GM06990 (cell line): ENCODE results near the gene GRM8.

Source experiments
- DNase-seq: peaks from one replicate; pipeline ENCODE4 v3.0.0-alpha.2; 2011; ENCODE audit not compliant: insufficient read length; ENCODE audit errors: extremely low read depth
- H3K27me3 ChIP-seq: replicated peaks from 2 replicates; pipeline ENCODE4 v1.6.0; 2011; ENCODE audit warnings: low read length; ENCODE audit not compliant: control insufficient read depth, insufficient read depth
- H3K36me3 ChIP-seq: 2 replicates; pipeline ENCODE4 v1.5.1; 2011; ENCODE audit warnings: low read length; ENCODE audit not compliant: control insufficient read depth, insufficient read depth
- H3K4me3 ChIP-seq: replicated peaks from 2 replicates; pipeline ENCODE4 v1.5.1; 2011; ENCODE audit warnings: low read depth, mild to moderate bottlenecking, control low read depth, low read length
- CTCF ChIP-seq: IDR thresholded peaks from 2 replicates; pipeline ENCODE4 v1.5.1; 2011; ENCODE audit warnings: low read length, control low read depth, mild to moderate bottlenecking, inconsistent platforms; ENCODE audit not compliant: insufficient read depth, poor library complexity, severe bottlenecking

The GRM8 gene

DNA sequence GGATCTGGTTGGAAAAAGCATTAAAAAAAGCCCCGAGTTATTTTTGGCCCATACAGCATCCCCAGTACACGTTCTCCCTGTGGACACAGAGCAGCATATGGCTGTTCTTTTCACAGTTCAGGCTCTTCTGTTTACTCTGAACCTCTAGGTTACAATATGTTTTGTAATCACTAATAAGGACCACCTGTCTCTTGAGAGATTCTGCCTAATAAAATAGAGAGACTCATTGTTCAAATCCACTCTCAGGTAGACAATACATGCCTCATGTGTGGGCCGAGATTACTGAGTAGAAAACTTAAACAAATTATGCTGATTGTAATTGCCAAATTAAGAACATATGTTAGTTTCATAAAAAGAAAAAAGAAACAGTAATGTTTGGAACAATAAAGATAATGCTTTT, 647.7 kb downstream of the GRM8 start:
- Histone ChIP-seq H3K4me3 (no peak overlapping the region), H3K27me3 (no peaks in the 10 kb centered on the region), H3K36me3 (no peaks in the 10 kb centered on the region)
- no peak for TF ChIP-seq CTCF
- DNase-seq: no peak

DNA sequence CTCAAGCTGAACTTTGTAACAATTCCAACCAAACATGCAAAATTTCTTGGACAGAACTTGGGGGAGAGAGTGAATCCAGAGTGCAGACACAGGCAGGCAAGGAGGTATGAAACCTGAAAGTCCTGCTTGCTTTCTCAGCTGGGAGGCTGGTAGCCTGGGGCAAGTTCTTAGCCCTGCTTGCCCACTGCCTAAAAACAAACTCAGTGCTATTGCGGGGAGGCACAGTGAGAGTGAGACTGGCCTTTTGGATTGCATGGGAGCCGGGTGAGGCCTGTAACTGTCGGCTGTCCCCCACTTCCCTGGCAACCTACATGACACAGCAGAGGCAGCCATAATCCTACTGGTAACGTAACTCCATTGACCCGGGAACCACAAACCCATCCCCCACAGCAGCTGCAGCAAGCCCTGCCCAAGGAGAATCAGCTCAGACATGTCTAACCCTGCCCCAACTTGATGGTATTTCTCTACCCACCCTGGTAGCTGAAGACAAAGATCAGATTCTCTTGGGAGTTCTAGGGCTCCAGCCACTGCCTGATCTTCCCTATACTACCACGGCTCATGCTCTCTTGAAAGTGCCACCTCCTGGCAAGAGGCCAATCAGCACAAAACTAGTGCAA, 663.6 kb downstream of the GRM8 start:
- no peaks in the 10 kb centered on the region for H3K27me3 ChIP-seq
- TF ChIP-seq CTCF: no peak
- no peak for DNase-seq

DNA sequence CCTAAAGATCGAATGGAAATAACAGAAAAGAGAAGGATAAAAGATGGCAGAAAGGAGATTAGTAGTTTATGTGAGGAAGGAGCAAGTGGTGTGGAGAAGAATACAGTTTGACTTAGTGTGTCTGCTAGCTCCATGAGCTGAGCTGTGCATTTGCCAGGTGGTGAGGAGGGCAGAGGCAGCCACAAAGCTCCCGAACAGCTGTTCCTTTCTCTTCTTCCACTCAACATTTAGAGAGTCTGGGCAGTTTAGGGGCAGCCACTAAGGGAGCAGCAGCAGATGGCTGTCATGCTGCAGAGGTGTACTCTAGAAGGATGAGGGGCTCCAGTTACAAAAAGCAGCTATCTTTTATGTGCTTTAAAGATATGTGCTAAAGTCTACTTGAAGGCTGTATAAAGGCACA, 674.4 kb downstream of the GRM8 start:
- no peaks in the 10 kb centered on the region for H3K36me3 ChIP-seq
- no peak for DNase-seq
- no peak for TF ChIP-seq CTCF
- no peaks in the 10 kb centered on the region for H3K27me3 ChIP-seq
- no peak overlapping the region for H3K4me3 ChIP-seq

More for the DNA sequence above, 663.6 kb downstream of the GRM8 start:
- no peak overlapping the region for H3K4me3 ChIP-seq
- no peaks in the 10 kb centered on the region for H3K36me3 ChIP-seq

DNA sequence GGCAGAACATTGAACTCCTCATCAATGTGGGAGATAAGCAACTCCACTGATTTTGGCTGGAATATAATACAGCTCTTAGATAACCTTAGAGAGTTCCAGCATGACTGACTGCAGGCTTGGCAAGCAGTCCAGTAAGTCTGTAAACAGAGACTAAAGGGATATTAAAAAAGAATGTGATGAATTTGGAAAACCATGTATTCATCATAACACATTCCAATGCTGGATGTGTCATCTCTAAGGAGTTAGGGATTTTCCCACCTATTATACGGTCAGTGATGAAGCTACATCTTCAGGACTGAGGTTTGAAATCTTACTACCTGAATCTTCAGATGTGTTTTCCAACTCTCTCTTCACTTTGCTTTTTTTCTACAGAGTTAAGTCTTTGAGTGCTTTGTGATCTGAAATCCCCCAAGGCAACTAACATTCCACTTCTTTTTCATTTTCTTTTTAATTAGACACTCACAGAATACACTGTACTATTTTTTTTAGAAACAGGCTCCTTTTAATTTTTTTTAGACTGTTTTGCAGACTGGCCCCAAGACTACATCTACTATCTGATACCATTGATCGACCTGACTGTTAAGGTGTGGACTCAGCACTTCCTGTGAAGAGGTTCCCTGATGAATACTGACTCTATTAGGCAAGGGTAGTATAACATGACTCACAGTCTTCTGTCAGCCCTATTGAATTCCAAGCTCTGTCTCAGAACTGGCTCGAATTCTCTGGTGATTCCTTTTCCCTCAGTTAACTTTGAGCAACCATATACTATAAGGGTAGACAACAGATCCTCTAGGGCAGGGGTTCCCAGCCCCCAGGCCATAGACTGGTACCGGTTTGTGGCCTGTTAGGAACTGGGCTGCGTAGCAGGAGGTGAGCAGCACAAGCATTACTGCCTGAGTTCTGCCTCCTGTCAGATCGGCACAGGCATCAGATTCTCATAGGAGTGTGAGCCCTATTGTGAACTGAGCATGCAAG, 678.2 kb downstream of the GRM8 start:
- no peak for DNase-seq
- H3K4me3 ChIP-seq: no peak overlapping the region
- H3K27me3 ChIP-seq: no peaks in the 10 kb centered on the region
- H3K36me3 ChIP-seq: no peaks in the 10 kb centered on the region
- TF ChIP-seq CTCF: no peak

DNA sequence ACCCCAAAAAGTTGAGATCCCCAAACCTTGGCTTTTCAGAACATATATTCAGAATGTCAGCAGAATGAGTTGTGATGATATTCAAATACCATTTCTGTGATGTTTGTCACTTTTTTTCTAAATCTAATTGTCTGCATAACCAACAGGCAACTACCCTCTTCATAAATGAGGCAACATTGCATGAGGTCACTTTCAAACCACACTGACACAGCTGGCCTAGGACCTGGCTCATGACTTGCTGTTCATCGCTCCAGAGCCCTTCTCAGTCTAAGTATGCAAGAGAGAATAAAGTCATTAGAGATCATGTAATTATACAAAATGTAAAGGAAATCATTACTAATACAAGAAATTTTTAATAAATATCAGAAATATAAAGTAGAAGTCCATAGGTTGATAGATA, 681.9 kb downstream of the GRM8 start:
- DNase-seq: no peak
- Histone ChIP-seq H3K4me3 (no peak overlapping the region), H3K36me3 (no peaks in the 10 kb centered on the region), H3K27me3 (no peaks in the 10 kb centered on the region)
- TF ChIP-seq CTCF: no peak
